ENCODE data around the gene DDX60.

The DDX60 gene

GRCh38 chr4:168264903-168265302 lies 53.6 kb downstream of the DDX60 start:
- Histone ChIP-seq H3K4me3 (ENCODE audit: low read depth, low read length) (no peak overlapping the region), H3K36me3 (replicated peaks) (no peaks in the 10 kb centered on the region), H3K27ac (no peak overlapping the region), H3K27me3 (replicated peaks) (no peaks in the 10 kb centered on the region)
- no peak for DNase-seq
- in situ Hi-C loops (cut with HindIII; ENCODE audit: low pct_ligation_motif_present, low sequenced_read_pairs) = no loop called here
- TF ChIP-seq, protein P1, sequence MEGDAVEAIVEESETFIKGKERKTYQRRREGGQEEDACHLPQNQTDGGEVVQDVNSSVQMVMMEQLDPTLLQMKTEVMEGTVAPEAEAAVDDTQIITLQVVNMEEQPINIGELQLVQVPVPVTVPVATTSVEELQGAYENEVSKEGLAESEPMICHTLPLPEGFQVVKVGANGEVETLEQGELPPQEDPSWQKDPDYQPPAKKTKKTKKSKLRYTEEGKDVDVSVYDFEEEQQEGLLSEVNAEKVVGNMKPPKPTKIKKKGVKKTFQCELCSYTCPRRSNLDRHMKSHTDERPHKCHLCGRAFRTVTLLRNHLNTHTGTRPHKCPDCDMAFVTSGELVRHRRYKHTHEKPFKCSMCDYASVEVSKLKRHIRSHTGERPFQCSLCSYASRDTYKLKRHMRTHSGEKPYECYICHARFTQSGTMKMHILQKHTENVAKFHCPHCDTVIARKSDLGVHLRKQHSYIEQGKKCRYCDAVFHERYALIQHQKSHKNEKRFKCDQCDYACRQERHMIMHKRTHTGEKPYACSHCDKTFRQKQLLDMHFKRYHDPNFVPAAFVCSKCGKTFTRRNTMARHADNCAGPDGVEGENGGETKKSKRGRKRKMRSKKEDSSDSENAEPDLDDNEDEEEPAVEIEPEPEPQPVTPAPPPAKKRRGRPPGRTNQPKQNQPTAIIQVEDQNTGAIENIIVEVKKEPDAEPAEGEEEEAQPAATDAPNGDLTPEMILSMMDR (IDR thresholded peaks at IDR 0.05; ENCODE audit: low read depth, low read length, missing control alignments) = no peak

GRCh38 chr4:168263039-168263438 lies 55.5 kb downstream of the DDX60 start:
- TF ChIP-seq, protein P1 (IDR thresholded peaks at IDR 0.05; ENCODE audit: low read depth, low read length, missing control alignments) = no peak
- no peaks in the 10 kb centered on the region for H3K27me3 ChIP-seq (replicated peaks)
- H3K27ac ChIP-seq = no peak overlapping the region
- H3K4me3 ChIP-seq (ENCODE audit: low read depth, low read length) = no peak overlapping the region
- in situ Hi-C loops (cut with HindIII; ENCODE audit: low pct_ligation_motif_present, low sequenced_read_pairs) = no loop called here
- H3K36me3 ChIP-seq (replicated peaks) = no peaks in the 10 kb centered on the region
- no peak for DNase-seq

GRCh38 chr4:168259096-168259495 lies 59.5 kb downstream of the DDX60 start:
- no peak overlapping the region for H3K4me3 ChIP-seq (ENCODE audit: low read depth, low read length)
- H3K36me3 ChIP-seq (replicated peaks) = no peaks in the 10 kb centered on the region
- in situ Hi-C loops (cut with HindIII; ENCODE audit: low pct_ligation_motif_present, low sequenced_read_pairs) = no loop called here
- DNase-seq = no peak
- H3K27ac ChIP-seq = no peak overlapping the region
- TF ChIP-seq, protein P1 (IDR thresholded peaks at IDR 0.05; ENCODE audit: low read depth, low read length, missing control alignments) = no peak
- H3K27me3 ChIP-seq (replicated peaks) = no peaks in the 10 kb centered on the region

GRCh38 chr4:168257768-168258167 lies 60.8 kb downstream of the DDX60 start:
- no peak overlapping the region for H3K27ac ChIP-seq
- H3K27me3 ChIP-seq (replicated peaks) = no peaks in the 10 kb centered on the region
- TF ChIP-seq, protein P1 (IDR thresholded peaks at IDR 0.05; ENCODE audit: low read depth, low read length, missing control alignments) = no peak
- in situ Hi-C loops (cut with HindIII; ENCODE audit: low pct_ligation_motif_present, low sequenced_read_pairs) = no loop called here
- no peak overlapping the region for H3K4me3 ChIP-seq (ENCODE audit: low read depth, low read length)
- no peak for DNase-seq
- H3K36me3 ChIP-seq (replicated peaks) = no peaks in the 10 kb centered on the region

- TF ChIP-seq, protein P1 (IDR thresholded peaks at IDR 0.05; ENCODE audit: low read depth, low read length, missing control alignments) = no peak
- in situ Hi-C loops (cut with HindIII; ENCODE audit: low pct_ligation_motif_present, low sequenced_read_pairs) = no loop called here
- no peak overlapping the region for H3K4me3 ChIP-seq (ENCODE audit: low read depth, low read length)
- no peaks in the 10 kb centered on the region for H3K27me3 ChIP-seq (replicated peaks)
- no peaks in the 10 kb centered on the region for H3K36me3 ChIP-seq (replicated peaks)
- no peak overlapping the region for H3K27ac ChIP-seq
- DNase-seq = no peak
These were observed 70.3 kb downstream of the DDX60 start for GRCh38 chr4:168248176-168248710.

DNA sequence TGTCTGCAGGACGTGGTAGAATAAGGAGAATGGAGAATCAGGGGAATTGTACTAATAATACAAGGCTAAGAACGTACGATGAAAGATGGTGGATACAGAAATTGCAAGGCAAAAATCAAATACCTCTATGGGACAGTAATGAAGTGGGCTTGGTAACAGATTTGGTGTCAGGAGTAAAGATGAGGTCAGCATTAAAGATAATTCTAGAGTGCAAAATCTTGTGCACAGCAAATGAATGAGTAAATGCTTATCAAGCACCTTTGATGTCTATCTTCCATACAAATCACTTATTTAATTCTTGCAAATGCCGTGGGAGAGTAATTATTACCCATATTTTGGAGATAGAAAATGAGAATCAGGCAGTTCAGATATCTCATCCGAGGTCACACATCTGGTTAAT lies 70.9 kb downstream of the DDX60 start:
- Histone ChIP-seq H3K27ac (no peak overlapping the region), H3K36me3 (replicated peaks) (no peaks in the 10 kb centered on the region), H3K4me3 (ENCODE audit: low read depth, low read length) (no peak overlapping the region), H3K27me3 (replicated peaks) (no peaks in the 10 kb centered on the region)
- TF ChIP-seq, protein P1 (IDR thresholded peaks at IDR 0.05; ENCODE audit: low read depth, low read length, missing control alignments) = no peak
- in situ Hi-C loops (cut with HindIII; ENCODE audit: low pct_ligation_motif_present, low sequenced_read_pairs) = no loop called here
- DNase-seq = no peak
